ENCODE data around the gene ARHGAP6.

GRCh38 chrX:11525685-11526084 lies 140.0 kb downstream of the ARHGAP6 start:
- TF ChIP-seq CTCF (IDR thresholded peaks at IDR 0.05), result no peak
- TF ChIP-seq POLR2AphosphoS2 (conservative IDR thresholded peaks at IDR 0.05; ENCODE audit: low read length), result no peak

Data from A549 (cell line).